GM19043 (cell line): ENCODE results near the gene CACNA1S.

Experiments used
- ATAC-seq: cut with Tn5 transposase; IDR thresholded peaks from one replicate; pipeline ENCODE4 v1.9.1; 2021; ENCODE audit warnings: low read depth; ENCODE audit not compliant: unreplicated experiment

Gene CACNA1S

GRCh38 chr1:201140941-201141260 lies 28.7 kb upstream of the CACNA1S start:
- ATAC-seq = no peak

- ATAC-seq = no peak
These were observed 28.2 kb upstream of the CACNA1S start for GRCh38 chr1:201140235-201140940.

GRCh38 chr1:201139756-201140155 lies 27.5 kb upstream of the CACNA1S start:
- ATAC-seq = no peak

GRCh38 chr1:201139306-201139705 lies 27.1 kb upstream of the CACNA1S start:
- ATAC-seq = no peak

- no peak for ATAC-seq
These were observed 26.1 kb upstream of the CACNA1S start for GRCh38 chr1:201138311-201138840.

- ATAC-seq = no peak
These were observed 25.5 kb upstream of the CACNA1S start for GRCh38 chr1:201137579-201138310.

- ATAC-seq = no peak
These were observed 24.8 kb upstream of the CACNA1S start for GRCh38 chr1:201137024-201137392.

GRCh38 chr1:201136355-201137023 lies 24.3 kb upstream of the CACNA1S start:
- ATAC-seq = no peak

- ATAC-seq = no peak
These were observed 22.2 kb upstream of the CACNA1S start for GRCh38 chr1:201134405-201134804.

GRCh38 chr1:201131398-201131797 lies 19.2 kb upstream of the CACNA1S start:
- ATAC-seq = no peak

GRCh38 chr1:201128962-201129361 lies 16.7 kb upstream of the CACNA1S start:
- ATAC-seq = no peak

GRCh38 chr1:201128476-201128875 lies 16.2 kb upstream of the CACNA1S start:
- no peak for ATAC-seq

GRCh38 chr1:201127755-201128455 lies 15.7 kb upstream of the CACNA1S start:
- ATAC-seq = no peak

- no peak for ATAC-seq
These were observed 14.9 kb upstream of the CACNA1S start, which contains the start of gene ASCL5 for GRCh38 chr1:201126832-201127754. TSS of gene ASCL5 (minus strand) at chr1:201127184. CDS start at chr1:201115372, 11,812 bp downstream.

- ATAC-seq = no peak
These were observed 14.2 kb upstream of the CACNA1S start for GRCh38 chr1:201126463-201126831.

GRCh38 chr1:201125800-201126199 lies 13.6 kb upstream of the CACNA1S start:
- ATAC-seq = no peak

GRCh38 chr1:201125019-201125418 lies 12.8 kb upstream of the CACNA1S start:
- no peak for ATAC-seq

- ATAC-seq = no peak
These were observed 11.6 kb upstream of the CACNA1S start for GRCh38 chr1:201123866-201124265.

- ATAC-seq = no peak
These were observed 10.2 kb upstream of the CACNA1S start for GRCh38 chr1:201122321-201122957.
